LoVo (cell line): Measurements from ENCODE around the gene TH.
"Not testable (repeated sequence)": the region's sequence is repeated elsewhere in the genome, so short reads cannot be mapped to it uniquely, and the experiment has no call there.

Experiments
- DNase-seq: peaks from one replicate; pipeline ENCODE4 v3.0.0-alpha.2; 2016; ENCODE audit warnings: low spot score

TH gene

GRCh38 chr11:2178055-2178773 is 6.6 kb upstream of the TH start:
- not testable (repeated sequence) for DNase-seq

- no peak for DNase-seq
Observed at GRCh38 chr11:2177076-2177475, 5.5 kb upstream of the TH start.

- DNase-seq = no peak
Observed at GRCh38 chr11:2176389-2176900, 4.8 kb upstream of the TH start.

- no peak for DNase-seq
Observed at GRCh38 chr11:2175659-2176058, 4.0 kb upstream of the TH start.

GRCh38 chr11:2174361-2174760 is 2.7 kb upstream of the TH start:
- DNase-seq = no peak

- DNase-seq = no peak
Observed at GRCh38 chr11:2173761-2174160, 2.1 kb upstream of the TH start.

GRCh38 chr11:2173150-2173693 is 1.6 kb upstream of the TH start:
- no peak for DNase-seq

GRCh38 chr11:2172676-2173075 is 1.1 kb upstream of the TH start:
- DNase-seq = no peak

- DNase-seq = no peak
Observed at GRCh38 chr11:2169626-2170570, 1.7 kb downstream of the TH start.

- DNase-seq = no peak
Observed at GRCh38 chr11:2169005-2169378, 2.6 kb downstream of the TH start.

- DNase-seq = no peak
Observed at GRCh38 chr11:2168286-2169004, 3.2 kb downstream of the TH start.

GRCh38 chr11:2167141-2168045 is 4.2 kb downstream of the TH start:
- DNase-seq = no peak

GRCh38 chr11:2166091-2166851 is 5.3 kb downstream of the TH start:
- no peak for DNase-seq

- no peak for DNase-seq
Observed at GRCh38 chr11:2165571-2165970, 6.0 kb downstream of the TH start.

GRCh38 chr11:2164861-2165555 is 6.6 kb downstream of the TH start:
- no peak for DNase-seq

- no peak for DNase-seq
Observed at GRCh38 chr11:2164081-2164480, 7.5 kb downstream of the TH start.

- no peak for DNase-seq
Observed at GRCh38 chr11:2163428-2163978, 8.1 kb downstream of the TH start.

GRCh38 chr11:2160736-2161259 is 10.8 kb downstream of the TH start, which contains the start of gene INS:
Gene INS (minus strand): TSS chr11:2161209. CDS start chr11:2160971, 238 bp downstream.
- no peak for DNase-seq
